GM12874 (cell line): ENCODE data around the gene SCNN1A.

Experiments
- CTCF ChIP-seq: IDR thresholded peaks from 2 replicates; pipeline ENCODE4 v1.5.1; 2011; ENCODE audit warnings: low read depth, mild to moderate bottlenecking, control low read depth, low read length, moderate library complexity; ENCODE audit not compliant: insufficient read depth

Gene SCNN1A

GRCh38 chr12:6364044-6364374, 11.4 kb downstream of the SCNN1A start:
- TF ChIP-seq CTCF: no peak

GRCh38 chr12:6363330-6364043, 11.9 kb downstream of the SCNN1A start:
- TF ChIP-seq CTCF: no peak

- no peak for TF ChIP-seq CTCF
Observed at GRCh38 chr12:6363010-6363329, 12.4 kb downstream of the SCNN1A start.

- no peak for TF ChIP-seq CTCF
Observed at GRCh38 chr12:6362403-6362802, 13.0 kb downstream of the SCNN1A start.

GRCh38 chr12:6361834-6362233, 13.5 kb downstream of the SCNN1A start:
- no peak for TF ChIP-seq CTCF

GRCh38 chr12:6360578-6361490, 14.5 kb downstream of the SCNN1A start:
- TF ChIP-seq CTCF: no peak

- TF ChIP-seq CTCF: no peak
Observed at GRCh38 chr12:6360080-6360571, 15.2 kb downstream of the SCNN1A start.
